Activated CD4-positive, alpha-beta T cell treated with anti-CD3 and anti-CD28 coated beads, Interleukin-2, Interleukin-4, amounts not matched to agents 100 ng/mL and 50 ng/mL, durations not matched to agents 16 hours and 8 hours (primary cell): ENCODE data around the gene SLC35F3.

Experiments
- DNase-seq: peaks from one replicate; pipeline ENCODE4 v3.0.0-alpha.2; 2020; ENCODE audit warnings: low spot score

Gene SLC35F3

GRCh38 chr1:233972951-233973635 lies 68.6 kb downstream of the SLC35F3 start:
- no peak for DNase-seq

GRCh38 chr1:233975486-233975885 lies 71.0 kb downstream of the SLC35F3 start:
- DNase-seq, result no peak

GRCh38 chr1:233981042-233981675 lies 76.7 kb downstream of the SLC35F3 start:
- DNase-seq, result no peak

GRCh38 chr1:233982827-233983518 lies 78.5 kb downstream of the SLC35F3 start:
- no peak for DNase-seq

GRCh38 chr1:233983811-233984210 lies 79.3 kb downstream of the SLC35F3 start:
- no peak for DNase-seq

- no peak for DNase-seq
Observed at GRCh38 chr1:233988963-233989696, 84.7 kb downstream of the SLC35F3 start.

GRCh38 chr1:233990486-233990885 lies 86.0 kb downstream of the SLC35F3 start:
- no peak for DNase-seq

- peak; percentile 57 for DNase-seq
Observed at GRCh38 chr1:233993651-233994050, 89.2 kb downstream of the SLC35F3 start.

- no peak for DNase-seq
Observed at GRCh38 chr1:233994112-233994511, 89.6 kb downstream of the SLC35F3 start.

- no peak for DNase-seq
Observed at GRCh38 chr1:233998456-233998855, 94.0 kb downstream of the SLC35F3 start.

- DNase-seq, result no peak
Observed at GRCh38 chr1:233998891-233999290, 94.4 kb downstream of the SLC35F3 start.

- no peak for DNase-seq
Observed at GRCh38 chr1:234000557-234001041, 96.1 kb downstream of the SLC35F3 start.

GRCh38 chr1:234001817-234002216 lies 97.3 kb downstream of the SLC35F3 start:
- DNase-seq, result no peak

- DNase-seq, result no peak
Observed at GRCh38 chr1:234004591-234004990, 100.1 kb downstream of the SLC35F3 start.

- no peak for DNase-seq
Observed at GRCh38 chr1:234007684-234008083, 103.2 kb downstream of the SLC35F3 start.

- DNase-seq, result no peak
Observed at GRCh38 chr1:234008591-234008990, 104.1 kb downstream of the SLC35F3 start.

GRCh38 chr1:234009668-234010067 lies 105.2 kb downstream of the SLC35F3 start:
- DNase-seq, result no peak

GRCh38 chr1:234014208-234014607 lies 109.7 kb downstream of the SLC35F3 start:
- DNase-seq, result no peak

- DNase-seq, result no peak
Observed at GRCh38 chr1:234018816-234019215, 114.3 kb downstream of the SLC35F3 start.

GRCh38 chr1:234019387-234019786 lies 114.9 kb downstream of the SLC35F3 start:
- DNase-seq, result no peak

GRCh38 chr1:234022302-234022701 lies 117.8 kb downstream of the SLC35F3 start:
- no peak for DNase-seq

- no peak for DNase-seq
Observed at GRCh38 chr1:234039603-234040002, 135.1 kb downstream of the SLC35F3 start.
